Posterior cingulate gyrus (tissue), 11 donors: ENCODE measurements around the gene CAPN8.

Source experiments
- DNase-seq, 10 donors: peaks; one replicate each; pipeline versions ENCODE4 v3.0.0 to v3.0.0-alpha.2; 2020 to 2021; ENCODE audit warnings: mixed read lengths in 3 of 10
- intact Hi-C: fragments of 100-400 bp; cut with DNase I; formaldehyde crosslinking; loops from one replicate; pipeline ENCODE4 v1.15.1; 2023

CAPN8 gene

DNA sequence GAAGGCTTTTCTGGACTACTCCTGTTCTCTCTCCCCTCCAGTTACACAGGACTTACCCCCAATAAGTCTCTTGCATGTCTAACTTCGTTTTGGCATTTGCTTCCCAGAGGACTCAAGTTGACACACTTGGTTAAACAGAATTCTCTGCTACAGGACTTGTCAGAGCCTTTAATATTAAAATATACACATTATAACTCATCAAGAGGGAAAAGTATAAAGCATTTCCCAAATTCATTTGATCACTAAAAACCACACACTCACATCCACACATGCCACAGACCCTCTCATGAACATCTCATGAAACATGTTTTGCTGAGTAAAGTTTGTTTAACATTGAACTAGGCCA lies 38.1 kb upstream of the CAPN8 start:
- intact Hi-C loops: no loop called here
- DNase-seq: no peak

DNA sequence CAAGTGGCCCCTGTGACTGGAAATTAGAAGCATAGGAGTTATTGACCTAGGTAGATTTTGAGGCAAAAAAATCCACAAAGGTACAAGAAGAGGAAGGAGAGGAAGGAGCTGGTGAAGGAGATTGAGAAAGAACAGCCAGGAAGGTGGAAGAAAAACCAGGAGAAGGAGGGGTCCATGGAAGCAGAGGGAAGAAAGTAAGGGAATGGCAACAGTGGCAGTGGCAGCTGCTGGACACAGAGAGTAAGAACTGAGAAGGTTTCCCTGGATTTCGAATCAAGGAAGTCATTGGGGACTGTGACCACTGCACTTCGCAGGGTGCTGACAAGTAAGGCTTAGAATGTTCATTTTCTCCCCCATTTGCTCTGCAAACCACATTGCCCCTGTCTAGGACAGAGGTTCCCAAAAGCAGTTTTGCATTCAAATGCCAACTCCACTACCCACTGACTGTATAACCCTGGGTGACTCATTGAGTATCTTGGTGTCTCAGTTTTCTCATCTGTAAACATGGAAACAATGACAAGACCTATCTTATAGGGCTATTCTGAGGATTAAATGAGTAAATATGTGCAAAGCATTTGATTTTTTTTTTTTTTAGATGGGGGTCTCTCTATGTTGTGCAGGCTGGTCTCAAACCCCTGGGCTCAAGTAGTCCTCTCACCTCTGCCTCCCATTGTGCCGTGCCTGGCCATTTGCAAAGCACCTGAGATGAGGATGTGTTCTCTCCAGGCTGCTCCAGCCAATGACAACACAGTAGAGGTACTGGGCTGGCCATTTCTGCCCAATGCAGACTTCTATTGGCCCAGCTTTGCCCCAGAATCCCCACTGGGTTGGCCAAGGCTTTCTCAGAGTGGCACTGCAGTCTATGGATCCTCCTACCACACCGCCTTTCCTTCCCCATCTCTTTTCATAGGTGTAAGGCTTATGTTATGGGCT lies 37.5 kb upstream of the CAPN8 start:
- intact Hi-C loops: no loop called here
- DNase-seq: no peak

DNA sequence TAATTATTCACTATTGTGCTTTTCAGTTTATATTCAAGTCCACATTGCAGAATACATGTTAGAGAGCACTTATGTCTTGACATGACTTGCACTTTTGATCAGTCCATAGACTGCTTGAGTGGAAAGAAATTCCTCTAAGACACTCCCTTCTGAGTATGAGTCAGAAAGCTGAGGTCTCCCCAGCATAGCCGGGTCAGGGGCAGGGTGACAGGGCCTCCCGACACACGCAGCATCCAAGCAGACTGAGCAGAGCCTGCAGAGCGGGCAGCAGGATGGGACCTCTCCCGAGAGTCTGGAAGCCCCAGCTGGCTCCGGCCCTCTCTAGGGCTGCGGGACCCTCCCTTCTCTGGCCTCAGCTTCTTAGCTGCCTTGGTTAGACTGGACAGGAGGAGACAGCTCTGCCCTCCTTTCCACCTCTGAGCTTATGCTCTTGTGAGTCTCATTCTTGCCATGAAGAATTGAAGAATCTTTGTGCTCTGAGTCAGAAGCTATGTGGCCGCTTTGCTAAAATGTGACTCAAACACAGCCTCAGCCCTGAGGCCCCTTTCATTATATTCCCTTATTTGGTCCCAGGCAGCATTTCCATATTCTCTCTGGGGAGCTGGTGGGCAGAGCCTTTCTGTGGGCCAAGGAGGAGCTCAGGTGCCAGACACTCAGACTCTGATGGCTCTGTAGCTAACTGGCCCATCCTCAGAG lies 35.6 kb upstream of the CAPN8 start:
- DNase-seq: no peak
- intact Hi-C loops: no loop called here

DNA sequence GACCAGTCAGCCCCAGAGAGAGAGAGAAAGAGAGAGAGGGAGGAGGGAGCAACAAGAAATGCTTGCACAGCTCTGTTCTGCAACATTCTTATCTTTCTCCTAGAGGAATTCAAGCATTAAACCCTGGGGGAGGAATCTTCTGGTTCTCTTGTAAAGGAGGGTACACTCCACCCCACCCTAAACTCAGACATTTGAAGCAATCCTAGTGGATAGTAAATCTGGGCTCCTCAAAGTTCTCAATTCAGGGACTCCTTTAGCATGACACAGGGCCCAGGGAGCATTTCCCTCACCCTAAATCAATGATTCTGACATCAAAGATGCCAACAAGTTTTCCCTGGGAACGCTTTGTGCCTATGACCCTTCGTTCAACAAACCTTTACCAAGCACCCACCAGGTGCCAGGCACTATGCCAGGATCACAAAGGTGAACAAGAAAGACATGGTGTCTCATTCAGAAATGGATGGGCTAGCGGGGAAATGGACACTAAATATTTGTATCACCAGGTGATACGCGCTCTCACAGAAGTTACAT lies 35.0 kb upstream of the CAPN8 start:
- DNase-seq: no peak
- intact Hi-C loops: no loop called here

DNA sequence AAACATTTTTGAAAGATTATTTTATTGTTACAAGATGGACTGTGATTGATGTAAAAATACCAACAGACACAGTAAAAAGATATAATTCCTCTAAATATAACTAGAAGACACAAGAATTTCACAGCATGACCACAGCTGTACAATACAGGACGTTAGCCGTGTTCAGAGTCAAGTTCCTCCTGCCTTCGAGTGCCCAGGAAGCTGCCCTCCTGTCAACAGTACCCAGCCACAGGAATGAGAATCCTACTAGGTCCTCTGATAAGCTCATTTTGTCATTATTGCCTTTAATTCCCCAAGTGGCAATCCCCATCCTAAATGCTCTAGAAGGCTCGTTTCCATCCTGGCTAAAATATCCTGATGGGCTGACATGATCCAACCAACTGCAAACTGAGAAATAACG lies 30.4 kb upstream of the CAPN8 start:
- DNase-seq: no peak

DNA sequence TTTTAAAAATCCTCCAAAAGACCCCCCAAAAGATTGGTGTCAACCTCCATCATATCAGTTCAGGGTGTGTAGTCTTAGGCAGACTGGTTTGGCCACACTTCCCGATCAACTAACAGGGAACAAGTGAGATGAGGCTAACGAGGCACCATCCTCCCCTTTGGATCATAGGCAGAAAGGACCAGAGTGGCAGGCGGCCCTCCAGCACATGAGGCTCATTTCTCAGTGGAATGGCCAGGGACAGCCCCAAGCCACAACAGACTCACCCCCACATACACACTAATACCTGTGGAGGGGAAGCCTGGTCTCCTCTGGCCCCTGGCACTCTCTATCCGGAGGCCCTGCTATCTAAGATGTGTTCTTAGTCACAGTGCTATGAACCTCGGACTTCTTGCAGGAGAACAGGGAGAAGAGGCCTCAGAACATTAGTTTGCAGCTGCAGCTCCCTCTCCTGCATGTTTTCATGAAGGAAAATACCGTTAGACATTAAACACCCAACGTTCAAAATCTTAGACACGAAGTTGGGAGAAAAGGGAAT lies 29.6 kb upstream of the CAPN8 start:
- intact Hi-C loops: loop anchor here (5.0 kb wide), 1 partner anchor 637 kb away; the partner anchor contains the start of gene NVL
- DNase-seq: no peak

More for the DNA sequence above, 30.4 kb upstream of the CAPN8 start:
- intact Hi-C loops: loop anchor here (5.0 kb wide), 1 partner anchor 636 kb away; the partner anchor contains the start of gene NVL

DNA sequence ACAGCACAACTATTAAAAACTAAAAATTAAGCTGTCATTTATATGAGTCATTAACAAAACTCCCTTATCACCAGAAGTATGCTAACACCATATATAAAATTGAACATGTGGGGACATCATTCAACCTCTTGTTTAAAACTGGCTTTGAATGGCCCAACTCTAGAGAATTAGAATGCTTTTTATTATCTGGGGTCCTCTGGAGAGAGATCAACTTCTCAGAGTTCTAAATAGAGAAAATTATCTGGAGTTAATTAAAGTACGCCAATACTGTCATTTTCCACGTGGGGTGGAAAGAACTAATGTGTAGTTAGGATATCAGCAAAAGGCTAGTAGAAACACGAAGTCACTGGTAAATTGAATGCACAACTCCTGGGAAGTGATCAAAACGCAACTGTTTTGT lies 25.6 kb upstream of the CAPN8 start:
- no peak for DNase-seq
- intact Hi-C loops: no loop called here

DNA sequence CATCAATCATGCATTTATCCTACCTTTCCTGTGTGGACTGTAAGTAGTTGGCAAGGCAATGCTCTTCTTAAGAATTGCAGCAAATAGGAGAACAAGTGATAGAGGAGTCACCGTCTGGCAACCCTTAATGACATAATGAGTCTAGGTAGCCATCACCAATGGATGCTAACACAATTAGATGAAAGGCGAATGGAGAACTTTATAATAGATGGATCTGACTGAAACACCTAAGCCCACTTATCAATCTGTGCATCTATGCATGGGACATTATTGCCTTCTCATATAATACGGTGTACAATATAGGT lies 18.9 kb upstream of the CAPN8 start:
- DNase-seq: no peak
- intact Hi-C loops: loop anchor here (5.0 kb wide), 2 partner anchors 552 to 892 kb away; no protein-coding TSS in a partner anchor

DNA sequence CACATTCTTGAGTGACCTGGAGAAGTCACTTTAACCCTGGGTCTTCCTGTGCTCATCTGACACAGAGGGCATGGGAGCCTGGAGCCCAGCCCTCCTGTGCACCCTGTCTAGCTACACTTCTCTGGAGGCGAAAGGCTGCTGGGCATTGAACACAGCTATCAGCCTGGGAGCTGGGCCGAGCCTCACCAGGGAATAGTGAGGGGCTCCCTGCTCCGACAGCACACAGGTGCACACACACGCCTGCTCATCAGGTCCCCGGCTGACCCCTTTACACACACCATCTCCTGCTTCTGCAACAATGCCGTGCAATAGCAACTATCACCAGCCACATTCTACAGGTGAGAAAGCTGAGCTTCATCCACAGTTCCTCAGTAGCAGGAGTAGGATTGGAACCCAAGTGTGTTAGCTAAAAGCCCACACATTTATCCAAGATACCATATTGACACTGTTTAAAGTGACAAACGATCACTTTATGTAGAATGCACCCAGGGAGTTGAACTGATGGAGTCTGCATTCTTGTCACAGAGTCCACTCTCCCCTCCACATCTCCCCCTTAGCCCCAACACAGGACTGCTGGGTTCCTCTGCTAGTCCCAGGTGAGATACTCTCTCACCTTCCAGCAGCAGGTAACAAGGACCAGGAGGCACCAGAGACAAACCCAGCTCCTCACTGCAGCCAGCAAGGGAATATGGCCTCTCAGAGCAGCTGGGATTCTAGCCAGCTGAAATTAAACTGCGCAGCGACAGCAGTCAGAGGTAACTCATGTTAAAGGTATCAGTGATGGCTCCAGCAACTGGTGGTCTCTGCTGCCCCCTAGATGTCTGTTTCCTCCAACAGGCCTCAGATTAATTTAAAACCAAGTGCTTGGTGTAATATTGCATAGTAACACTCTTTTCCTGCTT lies 18.3 kb upstream of the CAPN8 start:
- intact Hi-C loops: loop anchor here (5.0 kb wide), 2 partner anchors 552 to 892 kb away; no protein-coding TSS in a partner anchor

DNA sequence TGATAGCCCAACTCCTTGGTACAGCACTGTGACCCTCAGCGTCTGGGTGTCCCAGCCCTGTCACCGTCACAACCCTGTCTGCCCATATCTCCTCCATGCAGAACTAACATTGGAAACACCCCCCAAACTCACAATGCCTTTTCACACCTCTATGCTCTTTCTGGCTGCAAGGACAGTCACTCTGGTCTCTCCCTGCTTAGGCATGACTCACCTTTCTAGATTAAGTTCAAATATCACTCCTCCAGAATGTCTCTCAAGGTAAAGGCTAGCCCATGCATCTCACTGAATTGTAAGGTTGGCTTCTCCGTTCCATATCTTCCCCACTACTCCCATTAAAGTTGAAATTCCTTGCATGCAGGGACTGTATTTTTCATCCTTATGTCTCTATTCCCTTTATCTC lies 17.0 kb upstream of the CAPN8 start:
- intact Hi-C loops: loop anchor here (5.0 kb wide), 2 partner anchors 550 to 890 kb away; no protein-coding TSS in a partner anchor
- DNase-seq: no peak

More for the DNA sequence above, 18.3 kb upstream of the CAPN8 start:
- DNase-seq: peak in 7 of 10 donors; percentile 38 to 88 (median 53)

DNA sequence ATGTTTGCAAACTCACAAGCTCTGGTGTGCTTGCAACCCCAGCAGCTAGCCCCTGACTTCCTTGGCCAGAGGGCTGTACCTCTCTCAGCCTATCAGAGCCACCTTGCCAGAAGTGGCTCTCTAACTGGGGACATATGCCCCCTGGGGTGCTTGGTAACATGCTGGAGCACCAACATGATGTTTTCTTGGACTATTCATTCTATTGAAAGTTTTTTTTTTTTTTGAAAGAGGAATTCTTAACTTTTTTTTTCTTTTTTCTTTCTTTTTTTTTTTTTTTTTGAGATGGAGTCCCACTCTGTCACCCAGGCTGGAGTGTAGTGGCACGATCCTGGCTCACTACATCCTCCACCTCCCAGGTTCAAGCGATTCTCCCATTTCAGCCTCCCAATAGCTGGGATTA lies 14.7 kb upstream of the CAPN8 start:
- intact Hi-C loops: loop anchor here (5.0 kb wide), 2 partner anchors 548 to 888 kb away; no protein-coding TSS in a partner anchor
- DNase-seq: no peak

DNA sequence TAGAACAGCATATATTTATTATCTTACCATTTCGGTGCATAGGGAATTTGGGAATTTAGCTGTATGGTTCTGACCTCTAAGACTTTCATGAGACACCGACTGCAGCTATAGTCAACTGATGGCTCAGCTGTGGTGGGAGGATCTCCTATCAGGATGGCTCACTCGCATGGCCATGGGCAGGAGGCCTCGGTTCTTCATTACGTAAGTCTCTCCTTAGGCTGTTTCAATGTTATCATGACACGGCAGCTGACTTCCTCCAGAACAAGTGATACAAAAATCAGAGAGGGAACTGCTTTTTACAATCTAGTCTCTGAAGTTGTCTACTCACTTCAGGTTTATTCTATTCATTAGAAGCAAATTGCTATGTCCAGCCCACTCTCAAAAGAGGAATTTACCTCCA lies 13.3 kb upstream of the CAPN8 start:
- DNase-seq: no peak
- intact Hi-C loops: no loop called here

DNA sequence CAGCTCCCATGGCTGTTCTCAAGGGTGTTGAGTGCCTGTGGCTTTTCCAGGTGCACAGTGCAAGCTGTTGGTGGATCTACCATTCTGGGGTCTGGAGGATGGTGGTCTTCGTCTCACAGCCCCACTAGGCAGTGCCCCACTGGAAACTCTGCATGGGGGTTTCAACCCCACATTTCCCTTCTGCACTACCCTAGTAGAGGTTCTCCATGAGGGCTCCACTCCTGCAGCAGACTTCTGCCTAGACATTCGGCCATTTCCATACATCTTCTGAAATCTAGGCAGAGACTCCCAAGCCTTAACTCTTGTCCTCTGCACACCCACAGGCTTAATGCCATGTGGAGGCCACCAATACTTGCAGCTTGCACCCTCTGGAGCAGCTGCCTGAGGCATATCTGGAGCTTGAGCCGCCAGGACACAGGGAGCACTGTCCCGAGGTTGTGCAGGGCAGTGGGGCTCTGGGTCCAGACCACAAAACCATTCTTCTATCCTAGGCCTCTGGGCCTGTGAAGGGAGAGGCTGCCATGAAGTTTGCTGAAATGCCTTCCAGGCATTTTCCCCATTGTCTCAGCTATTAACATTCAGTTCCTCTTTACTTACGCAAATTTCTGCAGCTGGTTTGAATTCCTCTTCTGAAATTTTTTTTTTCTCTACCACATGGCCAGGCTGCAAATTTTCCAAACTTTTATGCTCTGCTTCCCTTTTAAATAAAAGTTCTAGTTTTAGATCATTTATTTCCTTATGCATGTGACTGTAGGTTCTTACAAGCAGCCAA lies 8.8 kb upstream of the CAPN8 start:
- intact Hi-C loops: no loop called here
- no peak for DNase-seq

DNA sequence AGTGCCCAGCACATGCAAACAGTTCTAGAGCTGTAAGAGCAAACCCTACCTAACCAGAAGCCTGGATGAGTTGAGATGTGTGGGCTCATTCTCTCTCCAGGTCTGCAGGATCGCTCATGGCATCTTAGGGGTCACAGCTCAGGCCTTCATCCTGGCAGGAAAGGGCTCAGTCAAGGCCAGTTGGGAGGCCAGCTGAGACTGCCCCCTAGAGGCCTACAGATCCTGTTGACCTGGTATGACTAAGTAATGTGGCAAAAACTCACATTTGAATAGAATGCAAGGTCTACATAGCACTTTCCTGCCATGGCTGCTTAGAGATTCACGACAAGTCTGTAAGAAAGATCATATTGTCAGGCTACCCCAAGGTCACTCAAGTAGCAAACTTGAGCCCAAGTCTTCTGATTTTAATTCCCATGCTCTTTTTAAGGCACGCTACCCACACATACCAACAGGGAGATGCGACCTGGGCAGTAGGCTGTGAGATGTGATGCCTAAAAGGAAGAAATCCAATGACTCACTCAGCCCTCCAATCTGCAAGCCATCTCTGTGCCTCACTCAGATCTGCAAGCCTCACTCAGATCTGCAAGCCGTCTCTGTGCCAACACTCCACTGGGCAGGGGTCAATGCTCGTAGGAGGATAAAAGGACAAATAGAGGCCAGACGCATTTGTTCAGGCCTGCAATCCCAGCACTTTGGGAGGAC lies 5.1 kb upstream of the CAPN8 start:
- intact Hi-C loops: no loop called here
- no peak for DNase-seq

DNA sequence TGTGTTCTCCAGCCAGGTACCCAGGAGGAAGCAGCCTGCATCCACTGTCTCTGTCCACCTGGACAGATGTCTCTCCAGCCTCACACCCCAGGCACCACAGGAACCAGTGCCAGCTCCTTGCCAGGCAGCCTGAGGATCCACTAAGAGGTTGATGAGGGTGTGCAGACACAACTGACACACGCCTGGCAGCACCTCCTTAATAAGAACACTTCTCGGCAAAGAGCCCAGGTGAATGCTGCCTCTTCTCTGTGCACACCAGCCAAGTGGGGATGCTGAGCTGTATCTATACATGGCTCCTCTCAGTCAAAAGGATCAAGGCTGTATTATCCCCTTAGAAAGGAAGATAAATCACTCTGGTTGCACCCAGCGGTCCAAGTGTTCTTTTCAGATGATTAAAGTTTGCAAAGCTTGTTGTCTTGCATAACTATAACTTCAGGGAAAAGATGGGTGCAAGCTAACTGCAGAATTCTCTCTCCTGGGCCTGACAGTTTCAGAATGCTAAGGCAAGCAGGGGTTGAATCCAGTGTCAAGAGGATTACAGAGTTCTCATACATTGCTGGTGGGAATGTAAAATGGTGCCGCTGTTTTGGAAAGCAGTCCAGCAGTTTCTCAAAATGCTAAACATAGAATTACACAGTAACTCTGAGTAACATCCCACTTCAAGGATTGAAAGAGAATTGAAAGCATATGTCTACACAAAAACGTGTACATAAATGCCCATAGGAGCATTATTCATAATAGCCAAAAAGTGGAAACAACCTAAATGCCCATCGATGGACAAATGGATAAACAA lies 3.7 kb upstream of the CAPN8 start:
- intact Hi-C loops: no loop called here
- DNase-seq: no peak

DNA sequence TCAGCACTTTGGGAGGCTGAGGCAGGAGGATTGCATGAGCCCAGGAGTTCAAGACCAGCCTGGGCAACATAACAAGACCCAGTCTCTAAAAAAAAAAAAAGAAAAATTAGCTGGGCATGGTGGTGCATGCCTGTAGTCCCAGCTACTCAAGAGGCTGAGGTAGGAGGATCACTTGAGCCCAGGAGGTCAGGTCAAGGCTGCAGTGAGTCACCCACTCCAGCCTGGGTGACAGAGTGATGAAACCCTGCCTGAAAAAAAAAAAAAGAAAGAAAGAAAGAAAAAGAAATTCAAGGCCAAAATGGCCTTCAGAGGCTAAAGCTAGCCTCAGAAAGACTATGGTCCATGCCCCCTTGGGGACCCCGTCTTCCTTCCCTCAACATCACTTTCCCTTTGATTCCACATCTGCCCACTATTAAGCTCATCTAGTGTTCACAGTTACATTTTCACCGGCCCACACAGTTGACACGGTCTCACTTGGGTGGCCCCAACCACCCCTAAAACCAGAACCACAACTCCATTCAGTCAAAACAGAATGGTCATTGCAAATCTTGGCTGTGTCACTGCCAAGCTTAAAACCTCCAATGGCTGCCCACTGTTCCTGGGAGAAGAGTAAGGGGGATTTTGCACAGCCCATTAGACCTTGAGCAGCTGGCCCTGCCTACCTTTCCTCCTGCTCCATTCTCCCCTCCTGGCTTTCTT lies 2.1 kb upstream of the CAPN8 start:
- intact Hi-C loops: no loop called here
- no peak for DNase-seq

DNA sequence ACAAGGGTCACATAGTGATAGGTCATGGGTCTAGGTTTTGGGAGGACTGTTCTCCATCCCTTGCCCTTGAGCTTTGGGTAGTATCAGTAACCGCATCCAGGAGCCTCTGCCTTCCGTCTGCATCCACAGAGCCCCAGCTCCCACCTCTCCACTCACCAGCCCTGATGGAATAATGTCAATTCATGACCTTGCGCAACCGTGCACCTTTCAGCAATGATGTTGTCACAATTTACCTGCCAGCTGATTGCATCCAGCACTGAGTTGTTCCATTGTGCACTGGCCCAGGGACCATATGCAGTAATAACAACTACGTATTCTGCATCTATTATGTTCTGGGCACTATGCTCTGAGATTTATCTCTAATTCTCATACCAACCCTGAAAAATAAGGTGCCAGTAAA lies 1.4 kb downstream of the CAPN8 start:
- DNase-seq: no peak
- intact Hi-C loops: no loop called here
